GM21423 (cell line): ENCODE measurements around the gene TTC9B.
"Not testable (repeated sequence)": the region's sequence is repeated elsewhere in the genome, so short reads cannot be mapped to it uniquely, and the experiment has no call there.

Experiments used
- ATAC-seq: cut with Tn5 transposase; IDR thresholded peaks from one replicate; pipeline ENCODE4 v1.9.1; 2021; ENCODE audit warnings: mild to moderate bottlenecking, moderate library complexity; ENCODE audit not compliant: unreplicated experiment

Gene TTC9B

DNA sequence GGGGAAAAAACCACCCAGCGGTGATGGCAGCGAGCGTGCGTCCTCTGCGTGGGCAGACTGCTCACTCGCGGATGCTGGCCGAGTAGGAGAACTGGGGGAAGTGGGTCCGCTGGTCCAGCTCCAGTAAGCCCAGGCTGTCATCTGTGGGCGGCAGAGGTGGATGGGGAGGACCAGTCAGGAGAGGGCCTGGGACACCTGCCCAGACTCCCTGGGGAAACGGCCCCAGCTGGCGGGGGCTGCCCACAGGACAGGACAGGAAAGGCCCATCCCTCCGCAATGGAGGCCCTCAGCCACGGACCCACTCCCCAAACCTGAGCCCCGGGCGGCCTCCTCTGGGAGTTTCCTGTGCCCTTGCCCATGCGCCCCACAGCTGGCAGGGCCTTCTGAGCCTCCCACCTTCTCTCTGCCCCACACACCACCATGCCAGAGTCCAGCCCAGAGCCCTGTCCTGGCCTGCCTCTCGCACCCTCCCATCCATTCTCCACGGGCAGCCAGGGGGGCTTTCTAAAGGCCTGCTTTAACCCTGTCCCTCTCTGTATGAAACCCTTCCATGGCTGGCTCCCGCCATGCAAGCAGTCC, 15.7 kb upstream of the TTC9B start:
- no peak for ATAC-seq

DNA sequence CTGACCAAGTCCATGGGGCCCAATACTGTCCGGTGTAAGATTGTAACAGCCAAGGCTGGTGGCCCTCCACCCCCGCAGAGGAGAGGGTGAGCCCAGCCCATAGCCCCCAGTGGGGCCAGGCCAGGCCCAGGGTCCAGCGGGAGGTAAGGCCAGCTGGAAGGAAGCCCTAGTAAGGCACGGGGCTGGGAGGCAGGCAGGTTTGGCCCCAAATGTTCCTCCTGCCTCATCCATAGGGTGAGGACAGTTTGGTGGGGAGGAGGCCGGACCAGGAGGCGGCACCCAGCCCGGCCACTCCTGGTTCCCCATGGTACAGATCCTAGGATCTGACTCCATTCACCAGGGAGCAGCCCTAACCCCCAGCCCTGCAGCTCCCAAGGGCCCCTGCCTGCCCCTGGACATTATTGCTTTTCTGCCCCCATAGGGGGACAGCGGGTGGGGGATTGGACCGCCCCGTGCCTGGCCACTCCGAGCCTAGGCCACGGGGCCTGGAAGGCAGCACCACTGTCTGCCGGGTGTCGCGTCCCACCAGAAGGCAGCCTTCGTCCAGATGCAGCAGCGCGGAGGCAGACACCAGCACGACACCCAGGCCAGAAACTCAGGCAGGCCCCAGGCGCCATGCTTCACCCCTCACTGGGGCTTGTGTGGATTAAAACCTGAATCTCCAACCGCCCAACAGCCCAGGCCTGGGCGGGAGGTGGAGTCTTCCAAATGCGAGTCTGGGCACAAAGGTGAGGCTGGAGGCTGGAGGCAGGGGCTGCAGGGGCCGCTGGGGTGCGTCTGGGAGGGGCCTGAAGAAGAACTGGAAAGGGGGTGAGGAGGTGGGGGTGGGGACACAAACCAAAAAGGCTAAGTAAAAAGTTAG, 15.0 kb upstream of the TTC9B start:
- ATAC-seq, result no peak

GRCh38 chr19:40232479-40232878, 14.3 kb upstream of the TTC9B start:
- no peak for ATAC-seq

- ATAC-seq, result no peak
Observed at GRCh38 chr19:40231544-40232424, 13.6 kb upstream of the TTC9B start.

GRCh38 chr19:40231057-40231456, 12.9 kb upstream of the TTC9B start:
- ATAC-seq, result no peak

GRCh38 chr19:40229926-40230417, 11.8 kb upstream of the TTC9B start:
- ATAC-seq, result no peak

DNA sequence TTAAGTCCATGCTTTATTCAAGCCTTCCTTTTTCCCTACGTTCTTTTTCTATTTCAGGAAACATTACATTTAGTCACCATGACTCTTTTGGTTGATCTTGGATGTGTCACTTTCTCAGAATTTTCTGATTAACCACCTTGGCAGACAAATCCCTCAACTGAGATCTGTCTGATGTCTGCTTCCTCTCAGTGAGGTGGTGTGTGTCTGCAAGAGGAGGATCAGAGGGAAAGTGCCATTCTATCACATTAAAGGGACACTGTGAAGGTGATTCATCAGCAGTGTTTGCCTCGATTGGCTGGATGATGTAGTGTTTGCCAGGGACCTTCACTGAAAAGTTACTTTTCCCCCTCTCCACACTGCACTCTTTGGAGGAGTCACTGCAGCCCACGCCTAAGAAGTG, 11.3 kb upstream of the TTC9B start:
- no peak for ATAC-seq

DNA sequence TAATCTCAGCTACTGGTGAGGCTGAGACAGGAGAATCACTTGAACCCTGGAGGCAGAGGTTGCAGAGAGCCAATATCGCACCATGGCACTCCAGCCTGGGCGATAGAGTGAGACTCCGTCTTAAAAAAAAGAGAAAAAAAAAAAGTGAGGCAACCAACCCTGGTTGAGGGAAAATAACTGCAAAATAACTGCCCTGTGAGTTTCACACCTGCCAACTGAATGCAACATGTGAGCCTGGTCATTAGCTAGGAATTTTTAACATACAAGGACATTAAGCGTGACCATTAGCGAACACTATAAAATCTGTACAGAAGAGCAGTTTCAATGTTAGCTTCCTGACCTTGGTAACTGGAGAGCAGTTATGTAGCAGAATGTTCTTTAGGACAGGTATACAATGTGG, 10.7 kb upstream of the TTC9B start:
- no peak for ATAC-seq

DNA sequence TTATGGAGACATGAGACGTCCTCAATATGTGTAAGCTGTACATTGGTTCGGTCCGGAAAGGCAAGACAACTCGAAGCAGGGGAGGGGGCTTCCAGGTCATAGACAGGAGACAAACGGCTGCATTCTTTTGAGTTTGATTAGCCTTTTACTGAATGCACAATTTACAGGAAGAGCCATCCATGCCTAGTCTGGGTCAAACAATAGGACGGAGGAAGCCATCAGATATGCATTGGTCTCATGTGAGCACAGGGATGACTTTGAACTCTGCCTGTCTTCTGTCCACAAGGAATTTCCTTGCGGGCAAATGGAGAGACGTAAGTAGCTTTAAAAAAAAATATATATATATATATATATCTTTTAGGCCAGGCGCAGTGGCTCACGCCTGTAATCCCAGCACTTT, 10.2 kb upstream of the TTC9B start:
- ATAC-seq, result no peak

- no peak for ATAC-seq
Observed at GRCh38 chr19:40225440-40226305, 7.5 kb upstream of the TTC9B start.

DNA sequence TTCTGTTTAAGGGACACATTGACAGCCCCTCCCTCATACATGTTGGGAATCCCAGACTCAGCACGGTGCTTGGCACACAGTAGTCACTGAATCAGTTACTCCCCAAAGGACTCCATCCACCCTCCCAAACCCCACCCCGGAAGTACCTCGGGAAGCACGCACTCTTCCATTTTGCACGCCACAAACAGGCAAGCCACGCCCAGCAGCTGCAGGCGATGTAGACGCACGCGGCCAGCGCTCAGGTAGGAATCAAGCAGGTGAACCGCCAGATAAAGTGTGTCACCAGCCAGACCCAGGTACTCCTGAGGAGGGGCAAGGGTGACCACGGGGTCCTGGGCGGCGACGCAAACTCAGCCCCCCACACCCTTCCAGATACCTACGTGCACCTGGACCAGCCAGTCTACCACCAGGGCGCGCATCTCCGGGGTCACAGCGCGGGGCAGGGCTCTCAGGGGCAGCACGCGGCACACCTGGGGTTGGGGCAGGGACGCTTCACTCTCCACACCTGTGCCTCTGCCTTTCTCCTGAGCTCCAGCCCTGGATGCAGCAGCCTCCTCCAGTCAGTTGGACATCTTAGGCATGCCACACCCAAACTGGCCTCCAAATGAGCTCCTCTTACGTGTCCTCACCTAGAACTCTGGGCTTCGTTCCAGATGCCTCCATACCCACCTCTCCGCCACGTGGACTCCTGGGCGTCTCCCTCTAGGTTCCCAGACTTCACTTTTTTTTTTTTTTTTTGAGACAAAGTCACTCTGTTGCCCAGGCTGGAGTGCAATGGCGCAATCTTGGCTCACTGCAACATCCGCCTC, 6.4 kb upstream of the TTC9B start:
- no peak for ATAC-seq

DNA sequence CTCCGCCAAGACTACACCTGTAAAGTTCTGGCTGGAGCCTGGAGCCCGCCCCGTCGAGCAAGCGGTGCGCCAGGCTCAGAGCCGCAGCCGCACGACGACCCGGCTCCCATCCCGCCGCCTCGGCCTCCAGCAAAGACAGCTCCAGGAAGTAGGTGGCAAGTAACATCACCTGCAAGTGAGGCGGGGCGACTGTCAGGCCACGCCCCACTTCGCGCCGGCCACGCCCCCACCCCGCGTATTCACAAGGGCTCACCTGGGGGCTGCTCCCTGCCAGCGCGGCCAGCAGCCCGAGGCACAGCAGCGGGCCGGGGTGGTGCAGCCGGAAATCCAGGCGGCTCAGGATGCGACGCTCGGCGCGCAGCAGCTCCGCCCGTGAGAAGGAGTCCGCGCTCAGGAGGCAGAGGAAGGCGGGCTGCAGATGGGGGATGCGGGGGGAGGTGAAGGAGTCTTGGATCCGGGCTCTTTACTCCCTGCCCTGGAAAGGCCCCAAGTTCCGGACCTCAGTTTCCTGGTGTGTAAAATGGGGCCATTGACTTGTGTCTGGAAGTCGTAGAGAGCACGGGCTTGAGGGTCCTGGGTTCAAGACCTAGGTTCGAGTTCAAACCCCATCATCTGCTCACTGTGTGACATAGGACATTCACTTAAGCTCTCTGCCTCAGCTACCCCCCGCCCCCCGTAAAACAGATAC, 5.1 kb upstream of the TTC9B start:
- no peak for ATAC-seq

GRCh38 chr19:40221858-40222619, 3.9 kb upstream of the TTC9B start:
- ATAC-seq, result no peak

DNA sequence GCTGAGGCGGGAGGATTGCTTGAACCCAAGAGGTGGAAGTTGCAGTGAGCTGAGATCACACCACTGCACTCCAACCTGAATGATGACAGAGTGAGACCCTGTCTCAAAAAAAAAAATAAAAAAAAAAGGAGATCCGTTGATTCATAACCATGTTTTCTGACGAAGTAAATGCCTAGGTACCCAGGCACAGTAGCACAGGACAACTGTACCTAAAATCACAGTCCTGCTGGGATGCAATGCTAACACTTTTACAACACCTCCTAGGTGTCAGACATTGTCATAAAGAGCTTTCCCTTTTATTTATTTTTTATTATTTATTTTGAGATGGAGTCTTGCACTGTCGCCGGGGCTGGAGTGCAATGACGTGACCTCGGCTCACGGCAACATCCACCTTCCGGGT, 2.5 kb upstream of the TTC9B start:
- no peak for ATAC-seq

DNA sequence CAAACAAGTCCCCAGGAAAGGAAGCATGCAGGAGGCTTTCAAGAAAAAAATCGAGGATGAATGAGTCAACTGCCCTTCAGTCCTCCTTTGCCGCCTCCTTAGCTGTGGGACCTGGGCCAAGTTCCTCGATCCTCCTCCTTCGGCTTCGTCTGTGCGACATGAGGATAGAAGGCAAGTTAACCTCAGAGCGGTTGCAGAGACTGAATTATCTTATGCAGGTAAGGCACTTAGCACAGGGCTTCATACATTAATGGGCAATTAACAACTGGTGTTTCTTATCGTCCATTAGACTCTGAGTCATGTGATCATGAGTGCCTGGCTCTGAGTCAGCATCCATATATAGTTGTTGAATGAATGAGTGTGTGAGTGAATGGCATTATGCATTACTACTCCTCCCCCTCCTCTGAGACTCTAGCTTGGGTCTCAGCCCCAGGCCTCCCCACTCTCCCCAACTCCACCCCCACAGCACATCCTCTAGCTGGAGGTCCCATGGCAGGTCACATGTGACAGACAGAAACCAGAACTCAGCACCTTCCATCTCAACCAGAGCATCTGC, 1.6 kb upstream of the TTC9B start:
- ATAC-seq, result no peak

- ATAC-seq, result not testable (repeated sequence)
Observed at GRCh38 chr19:40219029-40219428, 845 bp upstream of the TTC9B start.

DNA sequence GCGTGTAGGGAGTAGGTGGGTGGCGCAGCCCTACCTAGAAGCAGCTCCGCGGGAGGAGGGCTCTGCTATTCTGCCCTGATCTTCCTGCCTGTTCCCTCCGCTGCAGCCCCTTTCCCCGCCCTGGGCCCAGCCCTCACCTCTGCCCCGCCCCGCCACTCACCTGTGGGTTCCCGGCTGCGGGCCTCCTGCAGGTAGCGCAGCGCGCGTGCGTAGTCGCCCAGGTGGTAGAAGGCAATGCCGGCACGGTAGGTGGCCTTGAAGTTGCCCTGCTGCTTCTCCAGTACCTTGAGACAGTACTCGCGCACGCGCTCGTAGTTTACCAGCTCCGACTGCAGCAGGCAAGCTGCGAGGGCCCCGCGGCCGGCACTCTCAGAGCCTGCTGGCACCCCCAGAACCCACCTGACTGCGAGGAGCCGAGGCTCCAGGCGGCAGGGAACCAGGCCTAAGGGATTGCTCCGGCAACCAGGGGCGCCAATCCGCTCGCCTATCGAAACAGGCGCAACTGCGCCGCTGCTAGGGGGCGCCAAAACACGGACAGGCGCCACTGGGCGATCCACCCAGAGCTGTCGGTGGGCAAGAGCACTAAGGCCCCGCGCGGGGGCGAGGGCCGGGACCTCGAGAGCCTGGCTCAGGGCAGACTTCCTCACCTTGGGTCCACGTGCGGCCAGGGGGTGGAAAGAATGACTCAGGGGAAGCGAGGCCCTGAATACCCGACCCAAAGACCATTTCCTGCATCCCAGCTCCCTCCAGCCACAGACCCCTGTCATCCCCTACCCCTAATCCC, 965 bp downstream of the TTC9B start:
- ATAC-seq, result no peak

- no peak for ATAC-seq
Observed at GRCh38 chr19:40216777-40217026, 1.5 kb downstream of the TTC9B start.
